Measurements from ENCODE around the gene BBS12. TPM values are rescaled to one million over a fixed set of nuclear protein-coding genes. Genes with fewer than 3 reads are reported as not detected.

The BBS12 gene
- total and polyA plus RNA-seq, 9 of the 15 experiments (the other 6 are each of a cell fraction or from before 2014, with no cell fraction given), result 2.7 to 6.5 (median 3.3) TPM

DNA sequence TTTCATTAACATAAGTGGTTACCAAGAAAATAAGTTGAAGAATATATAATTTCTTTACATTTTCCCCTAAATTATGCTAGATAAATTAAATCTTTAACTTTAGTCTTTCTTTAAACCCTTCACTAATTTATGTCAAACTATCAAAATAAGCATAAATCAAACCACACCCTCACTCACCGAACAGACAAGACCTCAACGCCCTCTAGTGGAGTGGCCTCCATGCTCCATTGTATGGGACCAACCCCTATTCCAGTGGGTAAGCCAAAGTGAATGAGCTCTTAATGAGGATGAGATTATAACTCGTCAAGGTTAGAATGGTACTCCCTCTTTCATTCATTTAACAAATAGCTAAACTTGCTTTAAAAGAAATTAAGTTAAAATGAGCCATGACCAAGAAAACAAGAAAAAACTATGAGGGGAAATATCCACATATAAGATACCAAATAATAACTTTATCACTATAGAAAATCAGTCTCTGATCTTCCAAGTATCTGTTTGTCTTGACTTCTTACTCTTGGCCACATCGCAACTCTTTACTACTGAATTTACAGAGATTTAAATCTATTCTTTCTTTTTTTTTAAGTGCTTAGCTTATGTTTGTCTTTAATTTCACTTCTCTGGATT lies 15.6 kb upstream of the BBS12 start (continued):
- TF ChIP-seq, protein P1, sequence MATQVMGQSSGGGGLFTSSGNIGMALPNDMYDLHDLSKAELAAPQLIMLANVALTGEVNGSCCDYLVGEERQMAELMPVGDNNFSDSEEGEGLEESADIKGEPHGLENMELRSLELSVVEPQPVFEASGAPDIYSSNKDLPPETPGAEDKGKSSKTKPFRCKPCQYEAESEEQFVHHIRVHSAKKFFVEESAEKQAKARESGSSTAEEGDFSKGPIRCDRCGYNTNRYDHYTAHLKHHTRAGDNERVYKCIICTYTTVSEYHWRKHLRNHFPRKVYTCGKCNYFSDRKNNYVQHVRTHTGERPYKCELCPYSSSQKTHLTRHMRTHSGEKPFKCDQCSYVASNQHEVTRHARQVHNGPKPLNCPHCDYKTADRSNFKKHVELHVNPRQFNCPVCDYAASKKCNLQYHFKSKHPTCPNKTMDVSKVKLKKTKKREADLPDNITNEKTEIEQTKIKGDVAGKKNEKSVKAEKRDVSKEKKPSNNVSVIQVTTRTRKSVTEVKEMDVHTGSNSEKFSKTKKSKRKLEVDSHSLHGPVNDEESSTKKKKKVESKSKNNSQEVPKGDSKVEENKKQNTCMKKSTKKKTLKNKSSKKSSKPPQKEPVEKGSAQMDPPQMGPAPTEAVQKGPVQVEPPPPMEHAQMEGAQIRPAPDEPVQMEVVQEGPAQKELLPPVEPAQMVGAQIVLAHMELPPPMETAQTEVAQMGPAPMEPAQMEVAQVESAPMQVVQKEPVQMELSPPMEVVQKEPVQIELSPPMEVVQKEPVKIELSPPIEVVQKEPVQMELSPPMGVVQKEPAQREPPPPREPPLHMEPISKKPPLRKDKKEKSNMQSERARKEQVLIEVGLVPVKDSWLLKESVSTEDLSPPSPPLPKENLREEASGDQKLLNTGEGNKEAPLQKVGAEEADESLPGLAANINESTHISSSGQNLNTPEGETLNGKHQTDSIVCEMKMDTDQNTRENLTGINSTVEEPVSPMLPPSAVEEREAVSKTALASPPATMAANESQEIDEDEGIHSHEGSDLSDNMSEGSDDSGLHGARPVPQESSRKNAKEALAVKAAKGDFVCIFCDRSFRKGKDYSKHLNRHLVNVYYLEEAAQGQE (IDR thresholded peaks at IDR 0.05; ENCODE audit: borderline replicate concordance), result peak; percentile 80; the same call in 1 of the 2 replicates
- TF ChIP-seq, protein P1 (CRISPR knock-in tag; IDR thresholded peaks at IDR 0.05; ENCODE audit: low read depth), result no peak
- TF ChIP-seq ZSCAN29 (IDR thresholded peaks at IDR 0.05) (no peak), DPF2 (IDR thresholded peaks at IDR 0.05) (0 out of 2 replicates have a peak, but pooled peaks have one; percentile 17), ZNF445 (CRISPR knock-in tag; IDR thresholded peaks at IDR 0.05; ENCODE audit: low read depth) (no peak), NFIX (CRISPR knock-in tag; IDR thresholded peaks at IDR 0.05; ENCODE audit: low read depth) (no peak), CREM (IDR thresholded peaks at IDR 0.05; ENCODE audit: low read depth) (peak; percentile 34; the same call in 1 of the 2 replicates), JUND (IDR thresholded peaks at IDR 0.05; ENCODE audit: borderline replicate concordance, low read depth, low read length) (no peak), JUND (tag; IDR thresholded peaks at IDR 0.05; ENCODE audit: borderline replicate concordance, low read depth, low read length) (peak; percentile 39; the same call in 1 of the 3 replicates), CC2D1A (IDR thresholded peaks at IDR 0.05) (peak; percentile 45; the same call in 1 of the 2 replicates), NBN (IDR thresholded peaks at IDR 0.05; ENCODE audit: low read depth) (0 out of 2 replicates have a peak, but pooled peaks have one; percentile 37), ZEB2 (IDR thresholded peaks at IDR 0.05) (no peak), CXXC5 (CRISPR knock-in tag; IDR thresholded peaks at IDR 0.05) (no peak), KLF1 (tag; IDR thresholded peaks at IDR 0.05) (peak; percentile 92), BRD4 (IDR thresholded peaks at IDR 0.05) (no peak), YY1 (IDR thresholded peaks at IDR 0.05; ENCODE audit: borderline replicate concordance in 1 of 3, control insufficient read depth in 1 of 3, extremely low read depth in 1 of 3, insufficient read depth in 3 of 3, insufficient read length in 1 of 3, insufficient replicate concordance in 2 of 3, low read depth in 1 of 3, low read length in 2 of 3) (peak in 1 of 3 experiments; percentile 65), C11orf30 (IDR thresholded peaks at IDR 0.05; ENCODE audit: low read depth) (no peak)
- TF ChIP-seq, protein P2, sequence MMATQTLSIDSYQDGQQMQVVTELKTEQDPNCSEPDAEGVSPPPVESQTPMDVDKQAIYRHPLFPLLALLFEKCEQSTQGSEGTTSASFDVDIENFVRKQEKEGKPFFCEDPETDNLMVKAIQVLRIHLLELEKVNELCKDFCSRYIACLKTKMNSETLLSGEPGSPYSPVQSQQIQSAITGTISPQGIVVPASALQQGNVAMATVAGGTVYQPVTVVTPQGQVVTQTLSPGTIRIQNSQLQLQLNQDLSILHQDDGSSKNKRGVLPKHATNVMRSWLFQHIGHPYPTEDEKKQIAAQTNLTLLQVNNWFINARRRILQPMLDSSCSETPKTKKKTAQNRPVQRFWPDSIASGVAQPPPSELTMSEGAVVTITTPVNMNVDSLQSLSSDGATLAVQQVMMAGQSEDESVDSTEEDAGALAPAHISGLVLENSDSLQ (IDR thresholded peaks at IDR 0.05), result peak; percentile 93
- TF ChIP-seq, protein P3, sequence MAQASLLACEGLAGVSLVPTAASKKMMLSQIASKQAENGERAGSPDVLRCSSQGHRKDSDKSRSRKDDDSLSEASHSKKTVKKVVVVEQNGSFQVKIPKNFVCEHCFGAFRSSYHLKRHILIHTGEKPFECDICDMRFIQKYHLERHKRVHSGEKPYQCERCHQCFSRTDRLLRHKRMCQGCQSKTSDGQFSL (CRISPR knock-in tag; IDR thresholded peaks at IDR 0.05), result no peak
- TF ChIP-seq, protein P3 (tag; IDR thresholded peaks at IDR 0.05), result no peak

Data from K562 (cell line).